GM23338 (cell line): ENCODE data around the gene OBP2A. TPM values are rescaled to one million over a fixed set of nuclear protein-coding genes. Genes with fewer than 3 reads are reported as not detected.

ENCODE experiments used
- ATAC-seq: fragments of 200-7000 bp; cut with Tn5 transposase; 3 replicates; pipeline ENCODE4 v1.9.1; 2020
- DNase-seq: peaks from one replicate; pipeline ENCODE4 v3.0.0-alpha.2; 2015; ENCODE audit warnings: low spot score
- H2AFZ ChIP-seq: fragments of 200-600 bp; sonication (generic); 2 replicates; pipeline ENCODE4 v1.8.0; 2016; ENCODE audit warnings: antibody characterized with exemption, mild to moderate bottlenecking, moderate library complexity
- H3F3A ChIP-seq: fragments of 200-600 bp; sonication (generic); replicated peaks from 2 replicates; pipeline ENCODE4 v1.8.0; 2017; ENCODE audit warnings: antibody characterized with exemption, mixed run types, low read depth
- H3K27ac ChIP-seq: fragments of 200-600 bp; sonication (generic); 2 replicates; pipeline ENCODE4 v1.6.1; 2016; ENCODE audit warnings: low read depth
- H3K27me3 ChIP-seq: fragments of 200-600 bp; sonication (generic); 2 replicates; pipeline ENCODE4 v1.8.0; 2016; ENCODE audit warnings: mild to moderate bottlenecking, mixed run types, moderate library complexity; ENCODE audit not compliant: insufficient read depth
- H3K36me3 ChIP-seq: fragments of 200-600 bp; sonication (generic); 2 replicates; pipeline ENCODE4 v1.8.0; 2016; ENCODE audit warnings: mild to moderate bottlenecking; ENCODE audit not compliant: insufficient read depth
- H3K4me1 ChIP-seq: fragments of 200-600 bp; sonication (generic); 2 replicates; pipeline ENCODE4 v1.8.0; 2016; ENCODE audit warnings: mild to moderate bottlenecking, moderate library complexity; ENCODE audit not compliant: insufficient read depth
- H3K4me2 ChIP-seq: fragments of 200-600 bp; sonication (generic); 2 replicates; pipeline ENCODE4 v1.7.1; 2017; ENCODE audit warnings: mixed run types
- H3K4me3 ChIP-seq: fragments of 200-600 bp; sonication (generic); 2 replicates; pipeline ENCODE4 v1.6.1; 2016; ENCODE audit warnings: mixed run types
- H3K79me2 ChIP-seq: fragments of 200-600 bp; sonication (generic); replicated peaks from 2 replicates; pipeline ENCODE4 v1.8.0; 2017; ENCODE audit warnings: mild to moderate bottlenecking; ENCODE audit not compliant: insufficient read depth
- H3K9me2 ChIP-seq: fragments of 200-600 bp; sonication (generic); 2 replicates; pipeline ENCODE4 v1.8.0; 2017; ENCODE audit not compliant: insufficient read depth
- H4K20me1 ChIP-seq: fragments of 200-600 bp; sonication (generic); replicated peaks from 2 replicates; pipeline ENCODE4 v1.8.0; 2017; ENCODE audit warnings: mild to moderate bottlenecking; ENCODE audit not compliant: insufficient read depth
- H3K27ac Mint-ChIP-seq: 2 replicates; pipeline ENCODE4 v1.8.0; 2020; ENCODE audit warnings: inconsistent platforms, mild to moderate bottlenecking, moderate library complexity, mixed read lengths
- H3K27me3 Mint-ChIP-seq: 3 replicates; pipeline ENCODE4 v1.8.0; 2022; ENCODE audit warnings: low read depth, mild to moderate bottlenecking, moderate library complexity, mixed read lengths, inconsistent platforms; ENCODE audit not compliant: insufficient read depth, poor library complexity
- H3K36me3 Mint-ChIP-seq: 3 replicates; pipeline ENCODE4 v1.8.0; 2021; ENCODE audit warnings: low read depth, mild to moderate bottlenecking, inconsistent platforms, moderate library complexity, mixed read lengths
- H3K4me1 Mint-ChIP-seq: 3 replicates; pipeline ENCODE4 v1.8.0; 2020; ENCODE audit warnings: mild to moderate bottlenecking, inconsistent platforms, mixed read lengths
- H3K4me3 Mint-ChIP-seq: 3 replicates; pipeline ENCODE4 v1.8.0; 2021; ENCODE audit warnings: moderate library complexity, mild to moderate bottlenecking, inconsistent platforms, mixed read lengths
- H3K9me3 Mint-ChIP-seq: 3 replicates; pipeline ENCODE4 v1.8.0; 2020; ENCODE audit warnings: moderate library complexity, mild to moderate bottlenecking, inconsistent platforms, mixed read lengths
- CREB1 ChIP-seq: fragments of 250-450 bp; sonication (Bioruptor Pico); IDR thresholded peaks from 2 replicates; pipeline ENCODE4 v1.5.0; 2020; ENCODE audit warnings: low read depth, mild to moderate bottlenecking, moderate library complexity
- ETS1 ChIP-seq: IDR thresholded peaks from 2 replicates; pipeline ENCODE4 v1.6.1; 2016; ENCODE audit warnings: antibody characterized with exemption
- EZH2 ChIP-seq: fragments of 200-600 bp; sonication (generic); IDR thresholded peaks from one replicate; pipeline ENCODE4 v1.8.0; 2017; ENCODE audit warnings: antibody characterized with exemption, mild to moderate bottlenecking, low read depth; ENCODE audit not compliant: unreplicated experiment
- EZH2phosphoT487 ChIP-seq: fragments of 200-600 bp; sonication (generic); IDR thresholded peaks from one replicate; pipeline ENCODE4 v1.8.1; 2018; ENCODE audit warnings: antibody characterized with exemption; ENCODE audit not compliant: unreplicated experiment
- JUNB ChIP-seq: IDR thresholded peaks from one replicate; pipeline ENCODE4 v1.6.1; 2016; ENCODE audit warnings: antibody characterized with exemption; ENCODE audit not compliant: unreplicated experiment
- NANOG ChIP-seq: IDR thresholded peaks from 2 replicates; pipeline ENCODE4 v1.6.1; 2016; ENCODE audit warnings: antibody characterized with exemption, borderline replicate concordance
- POLR2AphosphoS5 ChIP-seq: IDR thresholded peaks from 2 replicates; pipeline ENCODE4 v1.6.1; 2016; ENCODE audit warnings: antibody characterized with exemption, low read depth
- REST ChIP-seq: IDR thresholded peaks from one replicate; pipeline ENCODE4 v1.6.1; 2018; ENCODE audit warnings: antibody characterized with exemption; ENCODE audit not compliant: unreplicated experiment
- STAT1 ChIP-seq: IDR thresholded peaks from one replicate; pipeline ENCODE4 v1.6.1; 2016; ENCODE audit warnings: antibody characterized with exemption; ENCODE audit not compliant: unreplicated experiment
- ZNF114 ChIP-seq: fragments of 250-450 bp; sonication (Bioruptor Pico); IDR thresholded peaks from 2 replicates; pipeline ENCODE4 v1.5.0; 2020; ENCODE audit warnings: mild to moderate bottlenecking, moderate library complexity
- ZNF331 ChIP-seq: fragments of 250-450 bp; sonication (Bioruptor Pico); IDR thresholded peaks from 2 replicates; pipeline ENCODE4 v1.5.0; 2020; ENCODE audit warnings: low read depth, mild to moderate bottlenecking, moderate library complexity
- ZNF462 ChIP-seq: fragments of 250-450 bp; sonication (Bioruptor Pico); IDR thresholded peaks from 2 replicates; pipeline ENCODE4 v1.5.0; 2020; ENCODE audit warnings: mild to moderate bottlenecking, moderate library complexity
- polyA plus RNA-seq: library from polyadenylated mRNA; unstranded; fragments of >200 nt; fragmentation: Nextera tagmentation; extraction: Ambion mirVana; gene quantifications from 2 replicates; pipeline ENCODE4 v1.2.1, GENCODE V29; 2016
- total RNA-seq: library from RNA; depleted of rRNA; stranded (reverse); fragments of >200 nt; shearing (Covaris generic); gene quantifications from 2 replicates; pipeline ENCODE4 v1.2.3, GENCODE V29; 2014
- TF ChIP-seq, protein P1 (sequence below), 2 experiments: fragments of 200-600 bp in 1 of 2; sonication (generic) in 1 of 2; conservative IDR thresholded peaks; 2 replicates each; pipeline versions ENCODE4 v1.5.1 to v1.6.1; 2016 to 2017; ENCODE audit warnings: antibody characterized with exemption in 2 of 2, low read depth in 2 of 2, mild to moderate bottlenecking in 2 of 2, moderate library complexity in 1 of 2

The OBP2A gene
- total and polyA plus RNA-seq, 2 experiments from 2014 or later = not detected

GRCh38 chr9:135586601-135587109 is 40.7 kb downstream of the OBP2A start:
- no peaks in the 10 kb centered on the region for H3K4me1 Mint-ChIP-seq
- DNase-seq (no peak), ATAC-seq (no peak)
- no peak overlapping the region for H3K4me2 ChIP-seq
- H2AFZ ChIP-seq = no peak overlapping the region
- no peaks in the 10 kb centered on the region for H3K36me3 ChIP-seq
- H3K27ac ChIP-seq = no peak overlapping the region
- H3K9me2 ChIP-seq = no peaks in the 10 kb centered on the region
- peaks cover 5% of the 10 kb centered on the region; the same call in 2 of the 3 replicates for H3K9me3 Mint-ChIP-seq
- H3K27ac Mint-ChIP-seq = no peak overlapping the region
- no peak for TF ChIP-seq CREB1
- TF ChIP-seq ZNF114 (CRISPR knock-in tag) = no peak
- no peak for TF ChIP-seq ZNF462 (CRISPR knock-in tag)
- TF ChIP-seq POLR2AphosphoS5 = no peak
- no peak for TF ChIP-seq EZH2
- TF ChIP-seq ZNF331 (CRISPR knock-in tag) = no peak
- TF ChIP-seq EZH2phosphoT487 = no peak
- TF ChIP-seq, protein P1, sequence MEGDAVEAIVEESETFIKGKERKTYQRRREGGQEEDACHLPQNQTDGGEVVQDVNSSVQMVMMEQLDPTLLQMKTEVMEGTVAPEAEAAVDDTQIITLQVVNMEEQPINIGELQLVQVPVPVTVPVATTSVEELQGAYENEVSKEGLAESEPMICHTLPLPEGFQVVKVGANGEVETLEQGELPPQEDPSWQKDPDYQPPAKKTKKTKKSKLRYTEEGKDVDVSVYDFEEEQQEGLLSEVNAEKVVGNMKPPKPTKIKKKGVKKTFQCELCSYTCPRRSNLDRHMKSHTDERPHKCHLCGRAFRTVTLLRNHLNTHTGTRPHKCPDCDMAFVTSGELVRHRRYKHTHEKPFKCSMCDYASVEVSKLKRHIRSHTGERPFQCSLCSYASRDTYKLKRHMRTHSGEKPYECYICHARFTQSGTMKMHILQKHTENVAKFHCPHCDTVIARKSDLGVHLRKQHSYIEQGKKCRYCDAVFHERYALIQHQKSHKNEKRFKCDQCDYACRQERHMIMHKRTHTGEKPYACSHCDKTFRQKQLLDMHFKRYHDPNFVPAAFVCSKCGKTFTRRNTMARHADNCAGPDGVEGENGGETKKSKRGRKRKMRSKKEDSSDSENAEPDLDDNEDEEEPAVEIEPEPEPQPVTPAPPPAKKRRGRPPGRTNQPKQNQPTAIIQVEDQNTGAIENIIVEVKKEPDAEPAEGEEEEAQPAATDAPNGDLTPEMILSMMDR (conservative IDR thresholded peaks at IDR 0.05; ENCODE audit: low read depth in 2 of 2) = no peak
- TF ChIP-seq NANOG = no peak
- TF ChIP-seq STAT1 = no peak
- no peak for TF ChIP-seq ETS1
- no peak for TF ChIP-seq REST
- no peak for TF ChIP-seq JUNB
- H3K27me3 Mint-ChIP-seq = peaks cover 6% of the 10 kb centered on the region
- H3K4me3 ChIP-seq = no peak overlapping the region
- H3K79me2 ChIP-seq = no peaks in the 10 kb centered on the region
- no peaks in the 10 kb centered on the region for H4K20me1 ChIP-seq
- no peaks in the 10 kb centered on the region for H3K27me3 ChIP-seq
- peaks cover 1% of the 10 kb centered on the region; the same call in 1 of the 3 replicates for H3K36me3 Mint-ChIP-seq
- no peaks in the 10 kb centered on the region for H3K4me1 ChIP-seq
- no peaks in the 10 kb centered on the region for H3F3A ChIP-seq
- H3K4me3 Mint-ChIP-seq = no peak overlapping the region
